Left forelimb (tissue), 1 donor: Measurements from ENCODE around the gene TRIP6.
"Not testable (repeated sequence)": the region's sequence is repeated elsewhere in the genome, so short reads cannot be mapped to it uniquely, and the experiment has no call there.

Source experiments
- DNase-seq: peaks from one replicate; pipeline ENCODE4 v3.0.0-alpha.2; 2018; ENCODE audit warnings: low spot score

TRIP6 gene

GRCh38 chr7:100890653-100891567, 23.7 kb downstream of the TRIP6 start:
- no peak for DNase-seq

- no peak for DNase-seq
These were observed 24.5 kb downstream of the TRIP6 start for GRCh38 chr7:100891568-100892247.

GRCh38 chr7:100892364-100893317, 25.5 kb downstream of the TRIP6 start:
- DNase-seq: no peak

- no peak for DNase-seq
These were observed 26.2 kb downstream of the TRIP6 start for GRCh38 chr7:100893318-100893895.

- DNase-seq: no peak
These were observed 26.9 kb downstream of the TRIP6 start for GRCh38 chr7:100893910-100894721.

- DNase-seq: peak; percentile 85
These were observed 27.9 kb downstream of the TRIP6 start for GRCh38 chr7:100894860-100895700.

- DNase-seq: no peak
These were observed 28.4 kb downstream of the TRIP6 start, which contains the start of gene ACHE for GRCh38 chr7:100895701-100895955. ACHE (minus strand) TSS chr7:100895888; CDS start chr7:100894232, 1,656 bp downstream.

GRCh38 chr7:100895956-100896731, 29.0 kb downstream of the TRIP6 start:
- DNase-seq: no peak

GRCh38 chr7:100896732-100897608, 29.8 kb downstream of the TRIP6 start:
- no peak for DNase-seq

- no peak for DNase-seq
These were observed 30.7 kb downstream of the TRIP6 start for GRCh38 chr7:100897772-100898454.

GRCh38 chr7:100899432-100899831, 32.2 kb downstream of the TRIP6 start:
- DNase-seq: no peak

GRCh38 chr7:100900978-100901377, 33.8 kb downstream of the TRIP6 start:
- DNase-seq: no peak

- DNase-seq: no peak
These were observed 34.7 kb downstream of the TRIP6 start for GRCh38 chr7:100901921-100902332.

GRCh38 chr7:100902638-100903037, 35.5 kb downstream of the TRIP6 start:
- no peak for DNase-seq

GRCh38 chr7:100908512-100908911, 41.3 kb downstream of the TRIP6 start:
- DNase-seq: no peak

GRCh38 chr7:100910443-100910842, 43.3 kb downstream of the TRIP6 start:
- not testable (repeated sequence) for DNase-seq

GRCh38 chr7:100911484-100911883, 44.3 kb downstream of the TRIP6 start:
- DNase-seq: no peak
